Measurements from ENCODE around the gene IFITM5. TPM values are rescaled to one million over a fixed set of nuclear protein-coding genes. Genes with fewer than 3 reads are reported as not detected.

Gene IFITM5
- total and polyA plus RNA-seq, 9 of the 15 experiments (the other 6 are each of a cell fraction or from before 2014, with no cell fraction given), result 0.19 TPM; not detected in 8

DNA sequence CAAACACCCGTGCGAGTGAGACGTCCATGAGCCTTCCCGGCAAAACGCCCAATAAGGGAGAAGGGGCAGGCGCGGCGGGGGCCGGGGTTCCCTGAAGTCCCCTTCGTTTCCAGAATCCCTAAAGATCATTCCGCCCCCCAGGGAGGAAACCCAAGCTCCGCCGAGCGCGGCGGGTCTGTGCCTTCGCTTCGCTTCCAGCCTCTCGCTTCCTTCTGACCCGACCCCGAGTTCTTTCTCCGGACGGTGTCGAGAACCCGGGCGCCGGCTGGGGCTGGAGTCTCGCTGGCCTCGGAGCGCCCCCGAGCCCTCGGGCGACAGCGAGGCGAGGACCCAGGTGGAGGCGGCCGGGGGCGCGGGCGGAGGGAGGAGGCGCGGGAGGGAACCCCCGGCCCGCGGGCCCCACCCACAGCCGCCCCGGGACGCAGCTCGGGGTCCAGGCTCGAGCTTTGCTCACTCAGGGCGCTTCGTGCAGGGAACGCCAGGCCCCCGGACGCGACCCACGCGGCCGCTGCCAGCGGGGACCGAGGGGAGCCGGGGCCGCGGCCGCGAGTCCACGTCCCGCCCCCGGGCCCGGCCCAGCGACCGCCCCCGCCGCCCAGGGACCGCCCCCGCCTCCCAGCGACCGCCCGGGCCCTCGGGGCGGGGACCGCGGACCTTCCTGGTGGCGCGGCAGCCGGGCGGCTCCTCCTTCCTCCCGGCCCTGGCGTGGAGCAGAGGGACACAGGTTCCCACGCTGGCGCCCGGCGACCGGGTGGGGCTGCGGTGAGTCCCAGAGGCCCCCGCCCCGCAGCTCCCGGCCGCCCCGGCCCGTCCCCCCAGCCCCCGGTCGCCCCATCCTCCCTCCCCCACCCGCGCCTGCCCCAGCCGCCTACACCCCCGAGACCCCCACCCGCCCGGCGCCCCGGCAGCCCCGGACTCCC is 10.6 kb downstream of the IFITM5 start, which contains the start of gene PGGHG (continued):
- TF ChIP-seq, protein P1, sequence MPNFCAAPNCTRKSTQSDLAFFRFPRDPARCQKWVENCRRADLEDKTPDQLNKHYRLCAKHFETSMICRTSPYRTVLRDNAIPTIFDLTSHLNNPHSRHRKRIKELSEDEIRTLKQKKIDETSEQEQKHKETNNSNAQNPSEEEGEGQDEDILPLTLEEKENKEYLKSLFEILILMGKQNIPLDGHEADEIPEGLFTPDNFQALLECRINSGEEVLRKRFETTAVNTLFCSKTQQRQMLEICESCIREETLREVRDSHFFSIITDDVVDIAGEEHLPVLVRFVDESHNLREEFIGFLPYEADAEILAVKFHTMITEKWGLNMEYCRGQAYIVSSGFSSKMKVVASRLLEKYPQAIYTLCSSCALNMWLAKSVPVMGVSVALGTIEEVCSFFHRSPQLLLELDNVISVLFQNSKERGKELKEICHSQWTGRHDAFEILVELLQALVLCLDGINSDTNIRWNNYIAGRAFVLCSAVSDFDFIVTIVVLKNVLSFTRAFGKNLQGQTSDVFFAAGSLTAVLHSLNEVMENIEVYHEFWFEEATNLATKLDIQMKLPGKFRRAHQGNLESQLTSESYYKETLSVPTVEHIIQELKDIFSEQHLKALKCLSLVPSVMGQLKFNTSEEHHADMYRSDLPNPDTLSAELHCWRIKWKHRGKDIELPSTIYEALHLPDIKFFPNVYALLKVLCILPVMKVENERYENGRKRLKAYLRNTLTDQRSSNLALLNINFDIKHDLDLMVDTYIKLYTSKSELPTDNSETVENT (CRISPR knock-in tag; IDR thresholded peaks at IDR 0.05), result peak; percentile 67
- TF ChIP-seq, protein P2, sequence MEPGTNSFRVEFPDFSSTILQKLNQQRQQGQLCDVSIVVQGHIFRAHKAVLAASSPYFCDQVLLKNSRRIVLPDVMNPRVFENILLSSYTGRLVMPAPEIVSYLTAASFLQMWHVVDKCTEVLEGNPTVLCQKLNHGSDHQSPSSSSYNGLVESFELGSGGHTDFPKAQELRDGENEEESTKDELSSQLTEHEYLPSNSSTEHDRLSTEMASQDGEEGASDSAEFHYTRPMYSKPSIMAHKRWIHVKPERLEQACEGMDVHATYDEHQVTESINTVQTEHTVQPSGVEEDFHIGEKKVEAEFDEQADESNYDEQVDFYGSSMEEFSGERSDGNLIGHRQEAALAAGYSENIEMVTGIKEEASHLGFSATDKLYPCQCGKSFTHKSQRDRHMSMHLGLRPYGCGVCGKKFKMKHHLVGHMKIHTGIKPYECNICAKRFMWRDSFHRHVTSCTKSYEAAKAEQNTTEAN (CRISPR knock-in tag; IDR thresholded peaks at IDR 0.05), result no peak
- TF ChIP-seq ETV6 (IDR thresholded peaks at IDR 0.05; ENCODE audit: borderline replicate concordance in 1 of 2, low read depth in 2 of 2, low read length in 1 of 2), result no peak
- no peak for TF ChIP-seq ETV6 (CRISPR knock-in tag; IDR thresholded peaks at IDR 0.05; ENCODE audit: borderline replicate concordance)
- no peak for TF ChIP-seq ZNF507 (tag; conservative IDR thresholded peaks at IDR 0.05)
- TF ChIP-seq, protein P3, sequence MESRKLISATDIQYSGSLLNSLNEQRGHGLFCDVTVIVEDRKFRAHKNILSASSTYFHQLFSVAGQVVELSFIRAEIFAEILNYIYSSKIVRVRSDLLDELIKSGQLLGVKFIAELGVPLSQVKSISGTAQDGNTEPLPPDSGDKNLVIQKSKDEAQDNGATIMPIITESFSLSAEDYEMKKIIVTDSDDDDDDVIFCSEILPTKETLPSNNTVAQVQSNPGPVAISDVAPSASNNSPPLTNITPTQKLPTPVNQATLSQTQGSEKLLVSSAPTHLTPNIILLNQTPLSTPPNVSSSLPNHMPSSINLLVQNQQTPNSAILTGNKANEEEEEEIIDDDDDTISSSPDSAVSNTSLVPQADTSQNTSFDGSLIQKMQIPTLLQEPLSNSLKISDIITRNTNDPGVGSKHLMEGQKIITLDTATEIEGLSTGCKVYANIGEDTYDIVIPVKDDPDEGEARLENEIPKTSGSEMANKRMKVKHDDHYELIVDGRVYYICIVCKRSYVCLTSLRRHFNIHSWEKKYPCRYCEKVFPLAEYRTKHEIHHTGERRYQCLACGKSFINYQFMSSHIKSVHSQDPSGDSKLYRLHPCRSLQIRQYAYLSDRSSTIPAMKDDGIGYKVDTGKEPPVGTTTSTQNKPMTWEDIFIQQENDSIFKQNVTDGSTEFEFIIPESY (CRISPR knock-in tag; IDR thresholded peaks at IDR 0.05), result no peak
- TF ChIP-seq, protein P4, sequence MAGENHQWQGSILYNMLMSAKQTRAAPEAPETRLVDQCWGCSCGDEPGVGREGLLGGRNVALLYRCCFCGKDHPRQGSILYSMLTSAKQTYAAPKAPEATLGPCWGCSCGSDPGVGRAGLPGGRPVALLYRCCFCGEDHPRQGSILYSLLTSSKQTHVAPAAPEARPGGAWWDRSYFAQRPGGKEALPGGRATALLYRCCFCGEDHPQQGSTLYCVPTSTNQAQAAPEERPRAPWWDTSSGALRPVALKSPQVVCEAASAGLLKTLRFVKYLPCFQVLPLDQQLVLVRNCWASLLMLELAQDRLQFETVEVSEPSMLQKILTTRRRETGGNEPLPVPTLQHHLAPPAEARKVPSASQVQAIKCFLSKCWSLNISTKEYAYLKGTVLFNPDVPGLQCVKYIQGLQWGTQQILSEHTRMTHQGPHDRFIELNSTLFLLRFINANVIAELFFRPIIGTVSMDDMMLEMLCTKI (IDR thresholded peaks at IDR 0.05; ENCODE audit: partially characterized antibody), result no peak
- peak; percentile 90 for TF ChIP-seq GATAD2B (IDR thresholded peaks at IDR 0.05; ENCODE audit: borderline replicate concordance)
- TF ChIP-seq, protein P5, sequence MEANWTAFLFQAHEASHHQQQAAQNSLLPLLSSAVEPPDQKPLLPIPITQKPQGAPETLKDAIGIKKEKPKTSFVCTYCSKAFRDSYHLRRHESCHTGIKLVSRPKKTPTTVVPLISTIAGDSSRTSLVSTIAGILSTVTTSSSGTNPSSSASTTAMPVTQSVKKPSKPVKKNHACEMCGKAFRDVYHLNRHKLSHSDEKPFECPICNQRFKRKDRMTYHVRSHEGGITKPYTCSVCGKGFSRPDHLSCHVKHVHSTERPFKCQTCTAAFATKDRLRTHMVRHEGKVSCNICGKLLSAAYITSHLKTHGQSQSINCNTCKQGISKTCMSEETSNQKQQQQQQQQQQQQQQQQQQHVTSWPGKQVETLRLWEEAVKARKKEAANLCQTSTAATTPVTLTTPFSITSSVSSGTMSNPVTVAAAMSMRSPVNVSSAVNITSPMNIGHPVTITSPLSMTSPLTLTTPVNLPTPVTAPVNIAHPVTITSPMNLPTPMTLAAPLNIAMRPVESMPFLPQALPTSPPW (CRISPR knock-in tag; IDR thresholded peaks at IDR 0.05), result peak; percentile 89
- peak; percentile 57 for TF ChIP-seq TAF1 (IDR thresholded peaks at IDR 0.05; ENCODE audit: control insufficient read depth, extremely low read depth, insufficient read depth, low read length, severe bottlenecking)
- no peak for TF ChIP-seq MTF1 (CRISPR knock-in tag; IDR thresholded peaks at IDR 0.05; ENCODE audit: borderline replicate concordance)
- TF ChIP-seq ZZZ3 (IDR thresholded peaks at IDR 0.05), result no peak
- no peak for TF ChIP-seq ZFP1 (CRISPR knock-in tag; IDR thresholded peaks at IDR 0.05)
- no peak for TF ChIP-seq CBX5 (IDR thresholded peaks at IDR 0.05; ENCODE audit: borderline replicate concordance, low read depth)
- TF ChIP-seq, protein P6, sequence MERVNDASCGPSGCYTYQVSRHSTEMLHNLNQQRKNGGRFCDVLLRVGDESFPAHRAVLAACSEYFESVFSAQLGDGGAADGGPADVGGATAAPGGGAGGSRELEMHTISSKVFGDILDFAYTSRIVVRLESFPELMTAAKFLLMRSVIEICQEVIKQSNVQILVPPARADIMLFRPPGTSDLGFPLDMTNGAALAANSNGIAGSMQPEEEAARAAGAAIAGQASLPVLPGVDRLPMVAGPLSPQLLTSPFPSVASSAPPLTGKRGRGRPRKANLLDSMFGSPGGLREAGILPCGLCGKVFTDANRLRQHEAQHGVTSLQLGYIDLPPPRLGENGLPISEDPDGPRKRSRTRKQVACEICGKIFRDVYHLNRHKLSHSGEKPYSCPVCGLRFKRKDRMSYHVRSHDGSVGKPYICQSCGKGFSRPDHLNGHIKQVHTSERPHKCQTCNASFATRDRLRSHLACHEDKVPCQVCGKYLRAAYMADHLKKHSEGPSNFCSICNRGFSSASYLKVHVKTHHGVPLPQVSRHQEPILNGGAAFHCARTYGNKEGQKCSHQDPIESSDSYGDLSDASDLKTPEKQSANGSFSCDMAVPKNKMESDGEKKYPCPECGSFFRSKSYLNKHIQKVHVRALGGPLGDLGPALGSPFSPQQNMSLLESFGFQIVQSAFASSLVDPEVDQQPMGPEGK (CRISPR knock-in tag; IDR thresholded peaks at IDR 0.05; ENCODE audit: borderline replicate concordance), result no peak

All from K562 (cell line).